Retinal pigment epithelial cell (primary cell): ENCODE results near the gene TSEN15.

Experiments
- DNase-seq: peaks from one replicate; pipeline ENCODE4 v3.0.0-alpha.2; 2010; ENCODE audit warnings: low read depth
- H3K4me3 ChIP-seq: 2 replicates; pipeline ENCODE4 v1.5.1; 2011; ENCODE audit warnings: mild to moderate bottlenecking, low read length, control low read depth, moderate library complexity
- TF ChIP-seq, protein P1 (sequence below): conservative IDR thresholded peaks from 2 replicates; pipeline ENCODE4 v1.5.1; 2011; ENCODE audit warnings: low read depth, low read length, control low read depth, inconsistent platforms

The TSEN15 gene

GRCh38 chr1:184062640-184063286 lies 11.2 kb downstream of the TSEN15 start:
- DNase-seq = no peak
- H3K4me3 ChIP-seq = no peak overlapping the region
- TF ChIP-seq, protein P1, sequence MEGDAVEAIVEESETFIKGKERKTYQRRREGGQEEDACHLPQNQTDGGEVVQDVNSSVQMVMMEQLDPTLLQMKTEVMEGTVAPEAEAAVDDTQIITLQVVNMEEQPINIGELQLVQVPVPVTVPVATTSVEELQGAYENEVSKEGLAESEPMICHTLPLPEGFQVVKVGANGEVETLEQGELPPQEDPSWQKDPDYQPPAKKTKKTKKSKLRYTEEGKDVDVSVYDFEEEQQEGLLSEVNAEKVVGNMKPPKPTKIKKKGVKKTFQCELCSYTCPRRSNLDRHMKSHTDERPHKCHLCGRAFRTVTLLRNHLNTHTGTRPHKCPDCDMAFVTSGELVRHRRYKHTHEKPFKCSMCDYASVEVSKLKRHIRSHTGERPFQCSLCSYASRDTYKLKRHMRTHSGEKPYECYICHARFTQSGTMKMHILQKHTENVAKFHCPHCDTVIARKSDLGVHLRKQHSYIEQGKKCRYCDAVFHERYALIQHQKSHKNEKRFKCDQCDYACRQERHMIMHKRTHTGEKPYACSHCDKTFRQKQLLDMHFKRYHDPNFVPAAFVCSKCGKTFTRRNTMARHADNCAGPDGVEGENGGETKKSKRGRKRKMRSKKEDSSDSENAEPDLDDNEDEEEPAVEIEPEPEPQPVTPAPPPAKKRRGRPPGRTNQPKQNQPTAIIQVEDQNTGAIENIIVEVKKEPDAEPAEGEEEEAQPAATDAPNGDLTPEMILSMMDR = no peak

DNA sequence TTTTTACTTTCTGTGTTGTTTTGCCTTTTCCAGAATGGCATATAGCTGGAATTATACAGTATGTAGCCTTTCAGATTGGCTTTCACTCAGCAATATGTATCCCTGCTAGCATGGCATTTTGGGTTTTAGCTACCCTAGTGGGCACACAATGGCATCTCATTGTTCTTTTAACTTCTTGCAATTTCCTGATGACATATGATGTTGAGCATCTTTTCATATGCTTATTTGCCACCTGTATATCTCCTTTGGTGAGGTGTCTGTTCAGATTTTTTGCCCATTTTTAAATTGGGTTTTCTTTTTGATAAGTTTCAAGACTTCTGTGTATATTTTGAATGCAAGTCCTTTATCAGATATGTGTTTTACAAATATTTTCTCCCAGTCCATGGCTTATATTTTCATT lies 14.0 kb downstream of the TSEN15 start:
- no peak overlapping the region for H3K4me3 ChIP-seq
- DNase-seq = no peak
- TF ChIP-seq, protein P1 = no peak

- no peak for DNase-seq
- no peak overlapping the region for H3K4me3 ChIP-seq
- TF ChIP-seq, protein P1 = no peak
Measured at GRCh38 chr1:184068354-184068753, 16.8 kb downstream of the TSEN15 start.

DNA sequence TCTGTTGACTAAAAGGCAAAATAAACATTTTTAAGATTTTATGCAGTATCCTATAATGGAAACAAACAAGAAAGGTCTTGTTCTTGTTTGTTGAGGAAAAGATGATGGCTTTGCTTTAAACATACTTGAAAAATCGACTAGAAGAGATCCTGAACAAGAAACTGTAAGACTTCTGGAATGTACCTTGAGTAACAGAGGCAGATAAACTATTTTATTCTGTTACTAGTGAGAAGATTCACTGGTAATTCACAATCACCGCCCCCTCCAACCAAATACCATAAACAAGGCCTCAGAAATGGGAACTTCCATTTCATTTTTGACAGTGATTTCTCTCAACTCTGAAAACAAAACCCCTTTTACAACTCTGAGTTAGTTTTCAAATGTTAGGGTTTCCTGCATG lies 18.1 kb downstream of the TSEN15 start:
- no peak overlapping the region for H3K4me3 ChIP-seq
- TF ChIP-seq, protein P1 = no peak
- no peak for DNase-seq

DNA sequence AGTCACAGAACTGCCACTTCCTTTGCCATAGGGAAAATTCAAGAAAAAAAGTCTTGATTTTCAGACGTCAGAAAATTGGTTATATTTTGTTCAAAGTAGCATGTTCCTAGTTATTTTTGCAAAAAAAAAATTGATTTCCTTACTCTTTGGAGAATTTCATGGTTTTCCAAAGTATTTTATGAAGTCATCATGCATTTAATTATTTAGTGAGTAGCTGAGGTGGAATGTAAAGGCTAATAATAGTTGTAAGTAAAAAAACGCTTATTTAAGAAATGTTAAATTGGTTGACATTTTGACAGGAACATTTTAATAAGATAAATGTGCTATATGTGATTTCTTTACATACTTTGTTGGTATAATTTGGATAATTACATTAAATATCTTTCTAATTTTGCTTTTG lies 20.8 kb downstream of the TSEN15 start:
- no peak for DNase-seq
- TF ChIP-seq, protein P1 = no peak
- H3K4me3 ChIP-seq = no peak overlapping the region

DNA sequence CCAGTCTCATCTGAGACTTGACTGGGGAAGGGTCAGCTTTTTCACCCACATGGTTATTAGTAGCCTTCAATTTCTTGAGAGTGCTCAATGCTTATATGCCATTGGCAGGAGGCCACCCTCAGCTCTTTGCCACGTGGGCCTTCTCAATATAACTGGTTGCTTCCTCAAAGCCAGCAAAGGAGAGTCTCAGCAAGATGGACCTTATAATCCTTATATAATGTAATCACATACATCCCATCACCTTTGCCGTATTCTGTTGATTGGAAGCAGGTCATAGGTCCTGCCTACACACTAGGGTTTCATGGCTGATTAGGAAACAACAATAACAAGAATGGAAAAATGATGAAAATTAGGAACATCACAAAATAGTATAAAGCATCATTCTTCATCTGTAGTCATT lies 22.9 kb downstream of the TSEN15 start:
- TF ChIP-seq, protein P1 = no peak
- H3K4me3 ChIP-seq = no peak overlapping the region
- no peak for DNase-seq
